ENCODE data around the gene CDCA3.

GRCh38 chr12:6833189-6833890 lies 17.7 kb downstream of the CDCA3 start:
- TF ChIP-seq, protein P1, sequence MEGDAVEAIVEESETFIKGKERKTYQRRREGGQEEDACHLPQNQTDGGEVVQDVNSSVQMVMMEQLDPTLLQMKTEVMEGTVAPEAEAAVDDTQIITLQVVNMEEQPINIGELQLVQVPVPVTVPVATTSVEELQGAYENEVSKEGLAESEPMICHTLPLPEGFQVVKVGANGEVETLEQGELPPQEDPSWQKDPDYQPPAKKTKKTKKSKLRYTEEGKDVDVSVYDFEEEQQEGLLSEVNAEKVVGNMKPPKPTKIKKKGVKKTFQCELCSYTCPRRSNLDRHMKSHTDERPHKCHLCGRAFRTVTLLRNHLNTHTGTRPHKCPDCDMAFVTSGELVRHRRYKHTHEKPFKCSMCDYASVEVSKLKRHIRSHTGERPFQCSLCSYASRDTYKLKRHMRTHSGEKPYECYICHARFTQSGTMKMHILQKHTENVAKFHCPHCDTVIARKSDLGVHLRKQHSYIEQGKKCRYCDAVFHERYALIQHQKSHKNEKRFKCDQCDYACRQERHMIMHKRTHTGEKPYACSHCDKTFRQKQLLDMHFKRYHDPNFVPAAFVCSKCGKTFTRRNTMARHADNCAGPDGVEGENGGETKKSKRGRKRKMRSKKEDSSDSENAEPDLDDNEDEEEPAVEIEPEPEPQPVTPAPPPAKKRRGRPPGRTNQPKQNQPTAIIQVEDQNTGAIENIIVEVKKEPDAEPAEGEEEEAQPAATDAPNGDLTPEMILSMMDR (IDR thresholded peaks at IDR 0.05) = no peak
- no peak for TF ChIP-seq EZH2 (IDR thresholded peaks at IDR 0.05; ENCODE audit: borderline replicate concordance, insufficient read depth, low read depth, low read length, poor library complexity, severe bottlenecking)

Data from B cell (primary cell).